OCI-LY7 (cell line): ENCODE data around the gene TPK1. TPM values are rescaled to one million over a fixed set of nuclear protein-coding genes. Genes with fewer than 3 reads are reported as not detected.

Experiments
- BruUV-seq: library from RNA; stranded (reverse); fragments of 400-500 nt; replicated peaks from 2 replicates; lab custom pipeline; 2021; lab: Mats Ljungman, UMichigan
- CTCF ChIA-PET: fragments of 300-600 bp; sonication (Branson Sonifier 250); formaldehyde crosslinking; loops from one replicate; lab custom pipeline; 2022; ENCODE audit warnings: antibody characterized with exemption; ENCODE audit not compliant: unreplicated experiment; lab: Charles Lee
- POLR2A ChIA-PET: fragments of 300-600 bp; sonication (Branson Sonifier 250); formaldehyde crosslinking; loops from one replicate; lab custom pipeline; 2022; ENCODE audit warnings: antibody characterized with exemption; lab: Charles Lee
- DNase-seq: peaks from one replicate; pipeline ENCODE4 v3.0.0-alpha.2; 2015; ENCODE audit warnings: low spot score
- H2AFZ ChIP-seq: fragments of 200-600 bp; sonication (generic), shearing (Covaris generic); 2 replicates; pipeline ENCODE4 v1.6.1; 2014; ENCODE audit warnings: mild to moderate bottlenecking, antibody characterized with exemption, low read length, moderate library complexity
- H3K27ac ChIP-seq: fragments of 200-600 bp; sonication (generic); 2 replicates; pipeline ENCODE4 v1.5.1; 2014; ENCODE audit warnings: mixed run types, low read depth, mild to moderate bottlenecking, moderate library complexity, low read length, inconsistent platforms; ENCODE audit not compliant: poor library complexity, severe bottlenecking
- H3K36me3 ChIP-seq: fragments of 200-600 bp; sonication (generic); 2 replicates; pipeline ENCODE4 v1.6.1; 2014; ENCODE audit warnings: mild to moderate bottlenecking, antibody characterized with exemption, low read length, moderate library complexity, mixed read lengths; ENCODE audit not compliant: insufficient read depth
- H3K4me1 ChIP-seq: fragments of 200-600 bp; sonication (generic); 2 replicates; pipeline ENCODE4 v1.5.1; 2014; ENCODE audit warnings: mild to moderate bottlenecking, low read length; ENCODE audit not compliant: insufficient read depth, poor library complexity, severe bottlenecking
- H3K4me2 ChIP-seq: fragments of 200-600 bp; sonication (generic); 2 replicates; pipeline ENCODE4 v1.6.1; 2014; ENCODE audit warnings: mild to moderate bottlenecking, low read length
- H3K4me3 ChIP-seq: fragments of 200-600 bp; sonication (generic); 2 replicates; pipeline ENCODE4 v1.5.1; 2014; ENCODE audit warnings: mild to moderate bottlenecking, low read depth, low read length; ENCODE audit not compliant: poor library complexity, severe bottlenecking
- H3K79me2 ChIP-seq: fragments of 200-600 bp; sonication (generic); 2 replicates; pipeline ENCODE4 v1.6.1; 2016; ENCODE audit warnings: low read depth, mild to moderate bottlenecking, low read length, moderate library complexity, mixed read lengths; ENCODE audit not compliant: insufficient read depth
- H3K9me2 ChIP-seq: fragments of 200-600 bp; sonication (generic); 2 replicates; pipeline ENCODE4 v1.6.1; 2016; ENCODE audit warnings: mild to moderate bottlenecking, low read length, mixed read lengths; ENCODE audit not compliant: insufficient read depth
- H3K9me3 ChIP-seq: fragments of 200-600 bp; sonication (generic); 2 replicates; pipeline ENCODE4 v1.6.1; 2014; ENCODE audit warnings: mild to moderate bottlenecking, mixed run types, low read length, mixed read lengths
- H4K20me1 ChIP-seq: fragments of 200-600 bp; sonication (generic); 2 replicates; pipeline ENCODE4 v1.6.1; 2014; ENCODE audit warnings: mild to moderate bottlenecking, antibody characterized with exemption, low read length, moderate library complexity, mixed read lengths; ENCODE audit not compliant: insufficient read depth
- CTCF ChIP-seq: fragments of 200-600 bp; sonication (generic); conservative IDR thresholded peaks from 2 replicates; pipeline ENCODE4 v1.5.1; 2014; ENCODE audit warnings: mild to moderate bottlenecking, antibody characterized with exemption, low read length, moderate library complexity, mixed read lengths
- EZH2phosphoT487 ChIP-seq: fragments of 200-600 bp; sonication (generic); IDR thresholded peaks from 2 replicates; pipeline ENCODE4 v1.6.1; 2018; ENCODE audit warnings: low read depth, borderline replicate concordance, mild to moderate bottlenecking, mixed run types, antibody characterized with exemption, low read length, moderate library complexity, mixed read lengths
- intact Hi-C: fragments of 100-400 bp; cut with micrococcal nuclease; formaldehyde crosslinking; loops from one replicate; pipeline ENCODE4 v1.10.0; 2022; ENCODE audit not compliant: unreplicated experiment
- total RNA-seq, 2 experiments: library from RNA; depleted of rRNA in 1 of 2; stranded (reverse); fragments of >200 nt in 1 of 2; shearing (Covaris generic) in 1 of 2; gene quantifications; 2 replicates each; pipeline ENCODE4 v1.2.3, GENCODE V29; 2014 to 2022

TPK1 gene
- total RNA-seq, 2 experiments from 2014 or later: 6.7 to 12.5 TPM

GRCh38 chr7:144691240-144691639 lies 144.6 kb downstream of the TPK1 start:
- DNase-seq: no peak
- H2AFZ ChIP-seq: no peak overlapping the region
- no peaks in the 10 kb centered on the region for H3K79me2 ChIP-seq
- no peaks in the 10 kb centered on the region for H3K36me3 ChIP-seq
- H3K9me3 ChIP-seq: no peaks in the 10 kb centered on the region
- no peak for TF ChIP-seq CTCF
- CTCF ChIA-PET: no interaction called here
- POLR2A ChIA-PET: no interaction called here
- intact Hi-C loops: no loop called here
- H3K27ac ChIP-seq: no peak overlapping the region
- H3K9me2 ChIP-seq: no peaks in the 10 kb centered on the region
- BruUV-seq: no TSS peak
- H4K20me1 ChIP-seq: no peaks in the 10 kb centered on the region
- H3K4me1 ChIP-seq: no peaks in the 10 kb centered on the region
- no peak overlapping the region for H3K4me3 ChIP-seq
- H3K4me2 ChIP-seq: no peak overlapping the region

- ChIA-PET CTCF (no interaction called here), POLR2A (interaction anchor here (0.7 kb wide), 1 partner anchor 1236 kb away, joined by 3 read pairs; no protein-coding TSS in a partner anchor)
- Histone ChIP-seq H3K9me3 (no peaks in the 10 kb centered on the region), H2AFZ (no peak overlapping the region), H3K4me1 (no peaks in the 10 kb centered on the region), H3K27ac (no peak overlapping the region), H3K79me2 (no peaks in the 10 kb centered on the region), H3K4me3 (no peak overlapping the region), H3K36me3 (no peaks in the 10 kb centered on the region), H3K9me2 (no peaks in the 10 kb centered on the region), H4K20me1 (no peaks in the 10 kb centered on the region), H3K4me2 (no peak overlapping the region)
- intact Hi-C loops: no loop called here
- DNase-seq: no peak
- no peak for TF ChIP-seq EZH2phosphoT487
- TF ChIP-seq CTCF: no peak
- BruUV-seq: no TSS peak
Measured at GRCh38 chr7:144682581-144683280, 153.1 kb downstream of the TPK1 start.

GRCh38 chr7:144676492-144676891 lies 159.4 kb downstream of the TPK1 start:
- no peak for TF ChIP-seq CTCF
- TF ChIP-seq EZH2phosphoT487: no peak
- BruUV-seq: no TSS peak
- Histone ChIP-seq H3K4me2 (no peak overlapping the region), H3K27ac (no peak overlapping the region), H4K20me1 (no peaks in the 10 kb centered on the region), H3K4me1 (no peaks in the 10 kb centered on the region), H3K36me3 (no peaks in the 10 kb centered on the region), H2AFZ (no peak overlapping the region), H3K9me3 (no peaks in the 10 kb centered on the region), H3K9me2 (no peaks in the 10 kb centered on the region), H3K79me2 (no peaks in the 10 kb centered on the region), H3K4me3 (no peak overlapping the region)
- no peak for DNase-seq
- intact Hi-C loops: no loop called here
- POLR2A ChIA-PET: interaction anchor here (0.7 to 1.2 kb wide), 4 partner anchors 8 to 406 kb away, joined by 3 read pairs; no protein-coding TSS in a partner anchor
- CTCF ChIA-PET: no interaction called here
